ENCODE data around the gene NDST3.
"Not testable (repeated sequence)": the region's sequence is repeated elsewhere in the genome, so short reads cannot be mapped to it uniquely, and the experiment has no call there.

NDST3 gene

DNA sequence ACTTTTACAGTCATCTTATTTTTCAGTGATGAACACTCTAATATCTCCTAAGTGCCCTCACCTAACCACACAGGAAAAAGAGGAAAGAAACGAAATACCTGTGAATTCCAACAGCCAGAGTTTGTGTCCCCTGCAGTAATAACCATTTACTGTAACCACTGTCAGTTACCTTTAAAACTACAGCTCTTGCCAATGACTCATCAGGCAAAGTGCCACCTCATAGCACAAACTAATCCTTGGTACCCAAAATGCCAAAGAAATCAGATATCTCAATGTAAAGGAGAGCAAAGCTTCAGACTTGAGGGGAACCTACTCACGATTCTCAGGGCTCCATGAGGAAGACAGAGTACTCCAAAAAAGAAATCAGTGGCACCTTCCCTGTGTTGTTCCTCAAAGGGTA lies 146.5 kb downstream of the NDST3 start:
- no peak for DNase-seq

DNA sequence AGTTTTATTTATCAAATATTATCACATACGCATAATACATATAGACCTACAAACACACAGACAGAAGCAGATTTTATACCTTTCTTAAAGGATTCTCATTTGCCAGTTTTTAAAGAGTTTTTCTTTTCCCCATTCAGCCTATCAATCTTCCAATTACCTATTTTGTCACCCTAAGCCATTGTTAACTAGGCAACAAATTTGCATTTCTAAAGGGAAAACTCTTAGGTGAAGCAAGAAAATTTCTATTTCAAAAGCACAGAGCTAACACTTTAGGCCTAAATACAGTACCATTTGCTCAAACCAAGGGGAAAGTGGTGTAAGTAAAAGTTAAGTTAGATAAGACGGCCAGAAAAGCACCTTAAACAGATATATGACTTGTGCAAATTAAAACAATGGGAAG lies 156.6 kb downstream of the NDST3 start:
- no peak for DNase-seq

DNA sequence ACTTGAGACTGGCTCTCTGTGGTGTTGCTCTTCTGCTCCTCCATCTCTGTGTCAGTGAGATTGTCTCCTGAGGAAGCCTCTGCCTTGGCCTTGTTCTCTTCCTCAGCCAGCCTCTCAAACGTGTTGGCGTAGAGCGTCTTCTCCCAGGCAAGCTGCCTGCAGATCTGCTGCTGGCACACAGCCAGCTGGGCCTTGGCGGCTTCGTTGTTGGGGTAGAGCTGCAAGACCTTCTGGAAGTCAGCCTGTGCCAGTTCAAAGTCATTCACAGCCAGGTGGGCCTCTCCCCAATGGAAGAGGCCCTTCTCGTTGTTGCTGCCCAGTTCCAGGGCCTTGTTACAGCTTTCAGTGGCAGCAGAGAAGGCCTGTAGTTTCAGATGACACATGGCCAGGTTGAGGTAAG lies 159.1 kb downstream of the NDST3 start:
- no peak for DNase-seq

DNA sequence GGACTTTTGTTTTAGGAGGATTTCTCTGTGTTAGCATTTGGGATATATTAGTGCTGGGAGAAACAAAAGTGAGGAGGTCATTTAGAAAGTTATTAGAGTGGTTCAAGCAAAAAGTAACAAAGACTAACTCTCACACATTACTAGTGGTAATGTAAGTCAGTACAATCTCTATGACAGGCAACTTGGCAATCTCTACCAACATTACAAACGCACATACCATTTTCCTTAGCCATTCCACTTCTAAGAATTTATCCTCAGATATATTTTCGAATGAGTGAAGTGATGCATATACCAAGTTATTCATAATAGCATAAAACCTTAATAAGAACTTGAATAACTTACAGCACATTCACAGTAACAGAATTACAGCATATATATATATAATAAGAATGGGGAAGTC lies 172.3 kb downstream of the NDST3 start:
- no peak for DNase-seq

DNA sequence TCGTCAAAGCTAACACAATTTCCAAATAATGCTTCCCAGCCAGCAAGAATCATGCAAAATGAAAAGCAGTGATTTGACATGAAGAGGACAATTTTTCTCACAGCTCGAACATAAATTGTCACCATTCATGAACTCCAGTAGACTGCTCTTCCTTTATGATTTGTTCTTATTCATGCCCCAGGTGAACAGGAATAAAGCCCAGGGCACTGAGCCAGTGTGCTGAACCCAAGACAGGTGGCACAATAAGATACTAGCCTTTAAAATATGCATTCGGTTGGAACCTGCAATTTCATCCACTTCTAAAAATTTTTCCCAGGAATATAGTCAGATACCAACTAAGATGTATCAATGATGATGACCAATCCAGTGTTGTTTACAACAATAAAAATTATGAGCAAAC lies 178.8 kb downstream of the NDST3 start:
- DNase-seq: no peak

DNA sequence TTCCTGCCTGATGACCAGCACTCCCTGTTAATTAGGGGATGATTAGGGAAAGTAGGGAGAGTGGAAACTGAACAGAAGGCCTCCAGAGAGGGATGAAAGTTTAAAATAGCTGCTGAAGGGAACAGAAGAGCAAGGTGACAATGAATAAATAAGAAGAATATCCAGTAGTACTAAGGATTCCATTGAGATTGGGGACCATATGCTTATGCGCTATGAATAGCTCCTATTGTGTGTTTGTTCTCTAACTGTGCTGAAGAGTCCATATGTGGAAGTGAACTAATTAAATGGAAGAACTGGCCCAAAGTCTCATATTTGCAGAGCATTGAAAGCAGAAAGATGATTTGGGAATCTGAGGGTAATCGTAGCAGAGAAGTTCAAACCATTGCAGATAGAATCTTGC lies 181.5 kb downstream of the NDST3 start:
- no peak for DNase-seq

DNA sequence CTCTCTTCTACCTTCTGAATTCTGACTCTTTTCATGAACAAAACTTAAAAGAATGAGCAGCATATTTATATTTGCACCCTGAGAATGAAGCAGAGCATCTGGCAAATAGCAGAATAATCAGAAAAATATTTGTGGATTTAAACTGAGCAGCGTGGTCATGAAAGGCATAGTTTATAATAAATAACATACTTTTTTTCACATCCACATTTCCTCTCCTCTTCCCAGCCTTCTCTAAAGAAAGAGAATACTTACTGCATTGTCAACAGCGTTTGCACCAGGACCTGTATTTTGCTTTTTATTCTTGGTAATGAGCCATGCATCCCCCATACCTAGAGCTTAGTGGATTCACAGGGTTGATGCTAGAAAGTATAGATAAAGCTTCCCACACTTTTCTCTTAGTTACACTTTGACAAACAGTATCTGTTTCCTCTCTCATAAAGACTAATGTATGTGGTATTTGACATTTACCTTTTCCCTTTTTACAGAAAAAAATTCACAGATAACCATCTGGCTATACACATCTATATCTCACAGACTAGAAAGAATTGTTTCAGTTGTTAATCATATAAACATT lies 187.0 kb downstream of the NDST3 start:
- no peak for DNase-seq

DNA sequence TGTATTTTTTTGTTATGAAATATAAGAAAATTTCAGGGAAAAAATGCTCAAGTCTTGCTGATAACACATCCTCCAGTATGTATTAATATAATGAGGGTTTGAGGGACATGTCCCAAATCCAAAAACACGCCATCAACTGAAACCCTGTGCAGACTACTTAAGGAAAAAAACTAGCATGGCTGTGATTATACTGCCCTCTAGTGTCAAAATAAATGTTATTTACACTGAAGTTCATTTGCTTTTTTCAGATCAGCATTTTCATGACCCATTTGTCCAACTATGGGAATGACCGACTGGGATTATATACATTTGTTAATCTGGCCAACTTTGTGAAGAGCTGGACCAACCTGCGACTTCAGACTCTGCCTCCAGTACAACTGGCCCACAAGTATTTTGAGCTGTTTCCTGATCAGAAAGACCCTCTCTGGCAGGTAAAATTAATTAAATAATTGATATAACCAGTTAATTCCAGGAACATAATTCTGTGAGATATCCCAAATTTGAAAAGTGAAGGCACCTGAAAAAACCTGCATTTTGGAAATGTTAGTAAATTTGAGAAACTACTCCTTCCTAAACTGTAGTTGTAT lies 190.1 kb downstream of the NDST3 start:
- DNase-seq: no peak

DNA sequence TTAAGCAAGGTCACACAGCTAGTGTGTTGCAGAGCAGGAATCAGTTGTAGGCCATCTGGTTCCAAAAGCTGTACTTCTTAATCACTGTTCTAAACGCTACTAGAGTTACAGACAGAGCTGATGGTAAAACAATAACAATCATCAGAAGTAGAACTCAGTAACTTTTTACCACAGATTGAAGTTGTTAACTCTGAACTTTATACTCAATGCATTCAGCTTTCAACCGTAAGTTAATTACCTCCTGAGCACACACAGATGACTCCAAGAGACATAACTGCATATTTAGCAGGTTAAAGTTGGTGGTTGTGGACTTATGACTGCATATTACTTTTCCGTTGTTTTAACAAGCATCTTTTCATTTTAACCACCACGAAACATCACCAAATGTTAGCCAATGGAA lies 191.2 kb downstream of the NDST3 start:
- DNase-seq: no peak

DNA sequence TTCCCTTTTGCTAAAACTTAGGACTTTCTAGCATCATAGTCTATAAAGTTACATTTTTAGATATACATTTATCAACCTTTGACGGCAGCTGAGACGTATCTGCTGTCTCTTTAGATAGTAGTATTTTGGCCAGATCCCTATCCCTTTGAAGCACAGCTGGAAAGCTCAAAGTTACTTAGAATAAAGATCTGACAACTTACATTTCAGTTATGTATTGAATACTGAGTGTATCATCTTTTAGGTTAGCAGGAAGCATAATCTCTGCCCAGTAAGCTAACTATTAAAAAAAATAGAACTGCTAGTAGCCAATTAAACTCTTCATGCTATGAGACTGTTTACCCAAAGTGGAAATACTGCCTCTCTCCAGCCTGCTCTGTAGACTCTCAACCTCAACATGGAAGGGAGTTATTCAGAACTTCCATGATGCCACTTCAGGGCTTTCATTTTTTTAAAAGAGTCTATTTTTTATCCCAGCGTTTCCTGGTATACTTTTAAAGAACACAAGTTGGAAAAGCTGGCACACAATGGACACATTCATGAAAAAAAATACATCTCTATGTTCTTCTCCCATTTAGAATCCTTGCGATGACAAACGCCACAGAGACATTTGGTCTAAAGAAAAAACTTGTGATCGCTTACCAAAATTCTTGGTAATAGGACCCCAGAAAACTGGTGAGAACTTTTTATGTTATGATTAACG lies 192.2 kb downstream of the NDST3 start:
- no peak for DNase-seq

DNA sequence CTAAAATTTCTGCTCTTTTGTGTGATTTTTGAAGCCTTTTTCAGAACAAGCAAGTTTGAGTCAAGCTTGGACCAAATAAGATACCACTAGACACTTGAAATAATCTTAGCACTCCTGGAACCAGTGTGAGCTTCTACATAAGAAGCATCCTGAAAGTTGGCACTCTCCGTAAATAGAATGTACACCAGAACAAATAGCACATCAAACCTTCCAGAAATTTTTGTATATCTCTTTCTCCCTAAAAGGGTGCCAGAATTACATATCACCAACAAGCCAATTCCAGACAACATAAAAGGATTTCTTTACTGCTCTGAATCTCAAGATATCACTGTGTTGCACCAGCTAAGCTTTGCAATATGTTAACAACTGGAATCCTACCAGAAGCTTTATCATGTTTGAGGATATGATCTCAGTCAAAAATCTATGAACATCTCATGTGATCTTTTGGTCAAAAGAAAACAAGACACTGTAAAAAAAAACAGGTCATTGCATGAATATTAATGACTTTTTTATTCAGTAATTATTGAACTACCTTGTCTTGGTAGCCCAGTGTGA lies 201.4 kb downstream of the NDST3 start:
- DNase-seq: no peak

DNA sequence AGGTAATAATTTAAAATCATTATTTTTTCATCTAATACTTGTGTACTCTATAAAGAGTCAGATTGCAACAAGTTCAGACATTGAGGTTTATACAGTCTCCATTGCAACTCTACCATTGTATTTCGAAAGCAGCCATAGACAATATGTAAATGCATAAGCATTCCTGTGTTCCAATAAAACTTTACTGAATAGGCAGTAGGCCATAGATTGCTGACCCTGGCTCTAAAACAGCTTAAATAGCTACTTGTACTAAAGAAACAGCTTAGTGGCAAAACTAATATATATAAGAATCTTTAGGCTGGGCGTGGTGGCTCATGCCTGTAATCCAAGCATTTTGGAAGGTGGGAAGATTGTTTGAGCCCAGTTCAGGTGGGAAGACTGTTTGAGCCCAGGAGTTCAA lies 203.2 kb downstream of the NDST3 start:
- DNase-seq: no peak

DNA sequence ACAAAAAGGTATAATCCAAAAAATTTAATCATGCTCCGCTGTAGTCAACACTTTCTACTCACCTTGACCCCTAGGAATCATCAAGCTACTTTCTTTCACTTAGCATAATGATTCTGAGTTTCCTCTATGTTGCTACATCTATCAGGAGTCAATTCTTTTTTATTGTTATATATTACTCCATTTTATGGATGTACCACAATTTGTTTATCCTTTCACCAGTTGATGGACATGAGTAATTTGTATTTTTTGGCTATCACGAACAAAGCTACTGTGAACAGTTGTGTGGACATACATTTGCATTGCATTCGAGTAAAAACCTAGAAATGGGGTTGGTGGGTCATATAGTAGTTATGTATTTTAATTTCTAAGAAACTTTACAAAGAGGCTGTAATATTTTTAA lies 215.6 kb downstream of the NDST3 start:
- DNase-seq: no peak

DNA sequence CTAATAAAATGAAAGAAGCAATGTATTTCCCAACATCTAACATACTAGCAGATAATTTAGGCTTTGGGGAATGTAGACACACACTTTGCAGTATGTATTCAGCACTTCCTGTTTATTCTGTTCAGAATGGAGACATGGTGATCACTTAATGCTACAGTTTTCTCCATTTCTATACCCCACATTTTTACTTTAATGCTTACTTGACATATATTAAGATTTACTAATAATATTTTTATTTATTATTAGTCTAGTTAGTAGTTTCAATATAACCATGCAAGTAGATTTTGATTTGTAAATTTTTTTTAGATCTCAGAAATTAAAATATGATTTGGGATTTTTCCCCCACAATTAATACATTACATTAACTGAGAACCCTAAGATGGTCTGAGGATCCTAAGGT lies 220.1 kb downstream of the NDST3 start:
- DNase-seq: no peak

DNA sequence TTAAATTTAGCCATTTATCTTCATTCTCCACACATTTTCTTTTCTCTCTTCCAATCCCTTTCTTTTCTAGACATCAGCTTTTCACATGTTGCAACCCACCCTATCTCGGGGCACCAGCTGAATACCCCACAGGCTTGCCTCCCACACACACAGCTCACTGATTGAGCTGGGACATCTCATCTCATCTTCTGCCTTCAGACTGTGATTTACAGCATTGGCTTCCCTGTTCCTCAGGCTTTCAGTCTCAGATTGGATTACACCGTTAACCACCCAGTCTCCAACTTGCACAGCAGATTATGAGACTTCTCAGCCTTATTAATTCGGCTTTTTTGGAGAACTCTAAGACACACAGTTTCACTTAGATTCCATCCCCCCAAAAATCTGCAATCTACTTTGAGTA lies 224.8 kb downstream of the NDST3 start:
- no peak for DNase-seq

DNA sequence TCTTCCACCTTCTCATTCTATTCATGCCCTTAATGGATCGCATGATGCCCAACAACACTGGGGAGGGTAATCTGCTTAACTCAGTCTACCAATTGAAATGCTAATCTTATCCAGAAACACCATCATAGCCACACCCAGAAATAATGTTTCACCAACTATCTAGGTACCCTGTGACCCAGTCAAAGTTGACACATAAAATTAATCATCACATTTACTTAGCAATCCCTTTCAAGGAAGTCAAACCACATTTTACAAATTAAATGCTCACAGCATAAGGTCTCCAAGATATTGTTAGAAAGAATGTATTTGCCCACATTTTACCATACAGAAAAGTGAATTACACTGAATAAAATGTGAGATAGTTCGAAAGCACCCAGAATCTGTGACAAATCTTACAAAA lies 226.0 kb downstream of the NDST3 start:
- no peak for DNase-seq

DNA sequence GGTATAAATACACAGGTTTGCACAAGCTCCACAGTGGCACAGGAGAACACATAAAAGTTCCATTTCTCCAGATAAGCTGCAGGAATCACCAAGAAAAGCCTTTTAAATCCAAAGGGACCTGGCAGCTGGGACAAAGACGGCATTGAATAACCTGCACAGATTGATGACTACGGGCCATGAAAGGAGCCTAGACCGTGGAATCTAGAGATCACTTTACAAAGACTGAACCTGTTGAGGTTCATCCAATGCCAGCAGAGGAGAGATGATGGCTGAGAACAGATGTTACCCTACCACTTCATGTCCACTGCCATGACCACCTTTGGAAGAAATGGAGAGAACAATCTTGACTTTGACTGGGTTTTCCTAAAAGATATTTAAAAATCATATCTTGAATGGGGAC lies 229.8 kb downstream of the NDST3 start:
- DNase-seq: no peak

DNA sequence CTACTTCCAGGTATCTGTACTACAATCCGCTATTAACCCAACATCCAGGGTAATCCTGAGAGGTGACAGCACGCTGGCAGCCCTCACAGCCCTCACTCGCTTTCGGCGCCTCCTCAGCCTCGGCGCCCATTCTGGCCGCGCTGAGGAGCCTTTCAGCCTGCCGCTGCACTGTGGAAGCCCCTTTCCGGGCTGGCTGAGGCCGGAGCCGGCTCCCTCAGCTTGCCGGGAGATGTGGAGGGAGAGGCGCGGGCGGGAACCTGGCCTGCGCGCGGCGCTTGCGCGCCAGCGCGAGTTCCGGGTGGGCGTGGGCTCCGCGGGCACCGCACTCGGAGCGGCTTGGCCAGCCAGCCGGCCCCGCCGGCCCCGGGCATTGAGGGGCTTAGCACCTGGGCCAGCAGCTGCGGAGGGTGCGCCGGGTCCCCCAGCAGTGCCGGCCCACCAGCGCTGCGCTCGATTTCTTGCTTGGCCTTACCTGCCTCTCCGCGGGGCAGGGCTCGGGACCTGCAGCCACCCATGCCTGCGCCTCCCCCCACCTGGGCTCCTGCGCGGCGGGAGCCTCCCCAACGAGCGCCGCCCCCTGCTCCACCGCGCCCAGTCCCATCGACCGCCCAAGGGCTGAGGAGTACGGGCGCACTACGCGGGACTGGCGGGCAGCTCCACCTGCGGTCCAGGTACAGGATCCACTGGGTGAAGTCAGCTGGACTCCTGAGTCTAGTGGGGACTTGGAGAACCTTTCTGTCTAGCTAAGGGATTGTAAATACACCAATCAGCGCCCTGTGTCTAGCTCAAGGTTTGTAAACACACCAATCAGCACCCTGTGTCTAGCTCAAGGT lies 231.2 kb downstream of the NDST3 start:
- DNase-seq: no peak

DNA sequence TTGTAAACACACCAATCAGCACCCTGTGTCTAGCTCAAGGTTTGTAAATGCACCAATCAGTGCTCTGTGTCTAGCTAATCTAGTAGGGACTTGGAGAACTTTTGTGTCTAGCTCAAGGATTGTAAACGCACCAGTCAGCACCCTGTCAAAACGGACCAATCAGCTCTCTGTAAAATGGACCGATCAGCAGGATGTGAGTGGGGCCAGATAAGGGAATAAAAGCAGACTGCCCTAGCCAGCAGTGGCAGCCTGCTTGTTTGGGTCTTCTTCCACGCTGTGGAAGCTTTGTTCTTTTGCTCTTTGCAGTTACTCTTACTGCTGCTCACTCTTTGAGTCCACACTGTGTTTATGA lies 231.8 kb downstream of the NDST3 start:
- not testable (repeated sequence) for DNase-seq

DNA sequence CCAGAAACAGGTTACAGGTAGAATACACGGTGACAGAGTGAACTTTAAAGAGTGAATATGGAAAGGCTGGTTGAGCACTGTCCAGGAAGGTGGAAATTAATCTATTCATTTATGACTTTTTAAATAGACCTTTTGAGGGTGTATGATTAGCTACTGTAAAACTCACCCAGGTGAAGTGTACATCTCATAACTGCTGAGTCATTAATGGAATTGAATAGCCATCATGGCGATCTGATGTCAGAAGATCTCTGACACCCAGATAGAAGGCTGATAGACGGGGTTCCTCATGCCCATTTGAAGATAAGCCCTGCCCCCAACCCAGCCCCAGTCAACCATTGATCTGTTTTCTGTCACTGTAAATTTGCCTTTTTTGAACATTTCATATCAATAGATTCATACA lies 234.5 kb downstream of the NDST3 start:
- DNase-seq: no peak

DNA sequence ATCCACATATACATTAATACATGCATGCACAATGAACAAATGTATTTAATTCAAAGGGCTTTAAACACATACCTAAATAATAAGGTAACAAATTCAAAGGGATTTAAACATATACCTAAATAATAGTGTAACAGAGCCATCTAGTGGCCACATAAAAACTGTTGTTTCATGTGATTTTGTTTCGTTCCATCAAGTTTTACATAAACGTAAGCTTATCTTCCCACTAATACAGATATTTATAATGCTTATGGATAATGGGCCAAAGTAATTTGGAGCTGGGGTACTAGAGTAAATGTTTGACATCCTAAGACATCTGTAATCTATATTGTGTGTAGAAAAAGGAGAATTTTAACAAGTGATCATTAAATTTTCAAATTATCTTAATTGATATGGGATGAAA lies 236.2 kb downstream of the NDST3 start:
- no peak for DNase-seq

DNA sequence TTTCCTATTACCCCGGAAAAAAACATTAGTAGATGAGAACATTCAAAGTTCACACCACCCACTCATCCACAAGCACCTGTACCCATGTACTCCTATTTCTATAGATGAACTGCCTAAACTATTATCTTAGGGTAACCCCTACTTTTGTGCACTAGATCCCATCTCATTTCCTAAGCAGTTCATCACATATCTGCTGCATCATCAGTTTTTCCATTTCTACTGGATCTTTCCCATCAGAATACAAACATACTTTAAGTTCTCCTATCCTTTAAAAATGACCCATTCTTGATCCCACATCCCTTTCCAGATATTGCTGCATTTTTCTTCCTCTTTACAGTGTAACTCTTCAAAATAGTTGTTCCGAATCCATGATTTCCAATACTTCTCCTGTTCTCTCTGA lies 237.5 kb downstream of the NDST3 start:
- DNase-seq: no peak

DNA sequence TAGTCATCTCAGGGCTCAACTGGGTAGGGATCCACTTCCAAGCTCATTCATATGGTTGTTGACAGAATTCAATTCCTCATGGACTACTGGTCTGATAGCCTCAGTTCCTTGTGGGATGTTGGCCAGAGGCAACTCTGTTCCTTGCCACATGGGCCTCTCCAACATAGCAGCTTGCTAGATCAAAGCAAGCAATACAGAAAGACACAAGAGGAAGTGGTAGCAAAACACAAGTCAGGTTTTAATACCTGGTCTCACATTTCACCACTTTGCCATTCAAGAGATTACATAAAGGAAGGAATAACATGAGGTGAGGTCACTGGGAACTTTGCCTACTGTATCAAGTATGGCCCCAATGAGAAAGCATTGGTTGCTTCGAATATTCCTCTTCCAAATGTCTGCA lies 239.4 kb downstream of the NDST3 start:
- DNase-seq: no peak

DNA sequence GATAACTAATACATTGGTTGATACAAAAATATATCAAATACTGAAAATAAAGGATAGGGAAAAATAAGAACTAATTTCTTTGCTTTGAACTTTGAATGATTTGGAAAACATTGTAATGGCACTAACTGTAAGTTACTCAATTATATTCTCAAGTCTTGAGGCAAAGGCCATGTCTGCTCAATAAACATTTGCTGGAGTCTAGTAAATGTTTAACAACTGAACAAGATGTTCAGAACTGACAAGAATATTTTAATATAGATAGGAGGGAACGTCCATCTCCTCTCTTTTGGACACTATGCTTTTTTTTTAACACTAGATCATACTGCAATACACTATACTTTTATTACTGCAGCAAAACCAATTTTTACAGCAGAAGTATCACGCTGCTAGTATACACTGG lies 242.3 kb downstream of the NDST3 start:
- DNase-seq: no peak
